Astrocyte of the spinal cord (primary cell): ENCODE measurements around the gene ING2.
"Not testable (repeated sequence)": the region's sequence is repeated elsewhere in the genome, so short reads cannot be mapped to it uniquely, and the experiment has no call there.

ENCODE experiments used
- DNase-seq: peaks from one replicate; pipeline ENCODE4 v3.0.0; 2011; ENCODE audit warnings: low read depth, low spot score
- H3K4me3 ChIP-seq: 2 replicates; pipeline ENCODE4 v1.5.1; 2011; ENCODE audit warnings: low read depth, mild to moderate bottlenecking, low read length, moderate library complexity
- CTCF ChIP-seq: IDR thresholded peaks from 2 replicates; pipeline ENCODE4 v1.5.1; 2012; ENCODE audit warnings: low read depth, mild to moderate bottlenecking, low read length, inconsistent platforms
- in situ Hi-C: cut with HindIII; loops from 2 replicates; pipeline ENCODE4 v1.10.0; 2017; ENCODE audit warnings: low sequenced_read_pairs

Gene ING2, protein sequence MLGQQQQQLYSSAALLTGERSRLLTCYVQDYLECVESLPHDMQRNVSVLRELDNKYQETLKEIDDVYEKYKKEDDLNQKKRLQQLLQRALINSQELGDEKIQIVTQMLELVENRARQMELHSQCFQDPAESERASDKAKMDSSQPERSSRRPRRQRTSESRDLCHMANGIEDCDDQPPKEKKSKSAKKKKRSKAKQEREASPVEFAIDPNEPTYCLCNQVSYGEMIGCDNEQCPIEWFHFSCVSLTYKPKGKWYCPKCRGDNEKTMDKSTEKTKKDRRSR

GRCh38 chr4:183504930-183505610 lies at the start of gene ING2:
Gene ING2, plus strand, starts transcription at chr4:183505058. Its CDS starts 138 bp downstream, at chr4:183505196.
- TF ChIP-seq CTCF, result no peak
- no peak for DNase-seq
- H3K4me3 ChIP-seq, result peak within 1 kb of the TSS; percentile 85
- in situ Hi-C loops, result no loop called here

DNA sequence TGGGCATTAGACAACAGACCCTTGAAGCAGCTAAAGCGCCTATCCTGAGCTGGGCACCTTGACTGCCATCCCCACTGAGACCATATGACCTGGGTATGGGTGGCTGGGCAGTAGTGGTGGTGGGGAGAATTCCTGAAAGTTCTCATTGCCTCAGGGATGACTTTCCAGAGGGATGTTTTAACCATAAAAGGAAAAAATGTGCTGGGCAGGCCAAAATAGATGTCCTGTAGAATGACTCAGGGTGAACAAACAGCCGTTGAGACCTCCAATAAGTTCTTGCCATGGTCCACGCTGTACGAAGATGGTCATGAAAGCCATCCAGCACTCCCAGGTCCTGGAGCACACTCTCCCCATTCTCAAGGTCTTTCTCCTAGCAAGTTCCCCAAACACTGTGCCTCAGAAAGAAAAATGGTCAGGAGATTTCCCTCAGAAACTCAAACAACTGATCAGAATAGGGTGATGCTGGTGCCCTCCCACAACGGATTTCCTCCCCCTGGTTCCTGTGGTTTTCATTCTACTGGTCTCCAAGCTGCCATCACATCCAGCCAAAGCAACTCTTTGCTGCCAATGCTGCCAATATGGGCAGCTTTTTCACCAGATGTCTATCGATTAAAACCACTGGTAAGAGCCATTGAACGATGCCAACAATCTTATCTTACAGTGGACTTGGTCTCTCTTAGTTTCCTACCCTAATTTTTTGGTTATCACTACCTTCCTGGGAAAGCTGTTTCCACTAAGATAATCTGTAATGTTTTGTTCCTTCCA lies 49.2 kb upstream of the ING2 start:
- in situ Hi-C loops, result no loop called here
- DNase-seq, result no peak
- no peak overlapping the region for H3K4me3 ChIP-seq
- no peak for TF ChIP-seq CTCF

GRCh38 chr4:183458005-183458404 lies 46.9 kb upstream of the ING2 start:
- no peak for DNase-seq
- no peak for TF ChIP-seq CTCF
- no peak overlapping the region for H3K4me3 ChIP-seq
- in situ Hi-C loops, result no loop called here

- H3K4me3 ChIP-seq, in situ Hi-C loops, DNase-seq: not testable (repeated sequence)
Measured at GRCh38 chr4:183463903-183464619, 40.8 kb upstream of the ING2 start.

GRCh38 chr4:183465879-183466278 lies 39.0 kb upstream of the ING2 start:
- H3K4me3 ChIP-seq, DNase-seq, in situ Hi-C loops: not testable (repeated sequence)

DNA sequence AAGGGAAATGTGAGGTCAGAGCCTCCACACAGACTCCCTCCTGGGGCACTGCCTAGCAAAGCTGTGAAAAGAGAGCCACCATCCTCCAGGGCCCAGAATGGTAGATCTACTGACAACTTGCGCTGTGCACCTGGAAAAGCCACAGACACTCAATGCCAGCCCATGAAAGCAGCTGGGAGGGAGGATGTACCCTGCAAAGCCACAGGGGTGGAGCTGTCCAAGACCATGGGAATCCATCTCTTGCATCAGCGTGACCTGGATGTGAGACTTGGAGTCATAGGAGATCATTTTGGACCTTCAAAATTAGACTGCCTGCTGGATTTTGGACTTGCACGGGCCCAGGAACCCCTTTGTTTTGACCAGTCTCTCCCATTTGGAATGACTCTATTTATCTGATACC lies 37.6 kb upstream of the ING2 start:
- in situ Hi-C loops, result no loop called here
- TF ChIP-seq CTCF, result no peak
- no peak for DNase-seq
- no peak overlapping the region for H3K4me3 ChIP-seq
